ENCODE measurements around the gene PPP1R14C. TPM values are rescaled to one million over a fixed set of nuclear protein-coding genes. Genes with fewer than 3 reads are reported as not detected.

PPP1R14C gene
- total and polyA plus RNA-seq, 8 donors = 11.7 to 33.6 (median 18.6) TPM

DNA sequence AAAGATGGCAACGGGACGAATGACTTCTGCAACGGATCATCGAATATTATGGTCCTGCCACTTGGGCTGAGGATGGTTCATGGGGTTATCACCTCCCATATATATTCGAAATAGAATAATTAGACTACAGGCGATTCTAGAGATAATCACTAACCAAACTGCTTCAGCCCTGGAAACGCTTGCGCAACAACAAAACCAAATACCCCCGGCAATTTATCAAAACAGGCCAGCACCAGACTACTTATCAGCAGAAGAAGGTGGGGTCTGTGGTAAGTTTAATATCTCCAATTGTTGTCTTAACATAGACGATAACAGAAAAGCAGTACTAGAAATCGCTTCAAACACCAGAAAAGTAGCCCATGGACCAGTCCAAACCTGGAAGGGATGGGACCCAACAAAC, 42.9 kb upstream of the PPP1R14C start:
- Histone ChIP-seq H3K36me3 (no peaks in the 10 kb centered on the region), H3K9me3 (no peaks in the 10 kb centered on the region), H3K4me1 (no peaks in the 10 kb centered on the region), H3K27me3 (no peaks in the 10 kb centered on the region), H3K4me3 (no peak overlapping the region), H3K27ac (no peak overlapping the region)
- intact Hi-C loops (cut with DNase I) = no loop called here
- DNase-seq (no peak), ATAC-seq (no peak)
- TF ChIP-seq, protein P1, sequence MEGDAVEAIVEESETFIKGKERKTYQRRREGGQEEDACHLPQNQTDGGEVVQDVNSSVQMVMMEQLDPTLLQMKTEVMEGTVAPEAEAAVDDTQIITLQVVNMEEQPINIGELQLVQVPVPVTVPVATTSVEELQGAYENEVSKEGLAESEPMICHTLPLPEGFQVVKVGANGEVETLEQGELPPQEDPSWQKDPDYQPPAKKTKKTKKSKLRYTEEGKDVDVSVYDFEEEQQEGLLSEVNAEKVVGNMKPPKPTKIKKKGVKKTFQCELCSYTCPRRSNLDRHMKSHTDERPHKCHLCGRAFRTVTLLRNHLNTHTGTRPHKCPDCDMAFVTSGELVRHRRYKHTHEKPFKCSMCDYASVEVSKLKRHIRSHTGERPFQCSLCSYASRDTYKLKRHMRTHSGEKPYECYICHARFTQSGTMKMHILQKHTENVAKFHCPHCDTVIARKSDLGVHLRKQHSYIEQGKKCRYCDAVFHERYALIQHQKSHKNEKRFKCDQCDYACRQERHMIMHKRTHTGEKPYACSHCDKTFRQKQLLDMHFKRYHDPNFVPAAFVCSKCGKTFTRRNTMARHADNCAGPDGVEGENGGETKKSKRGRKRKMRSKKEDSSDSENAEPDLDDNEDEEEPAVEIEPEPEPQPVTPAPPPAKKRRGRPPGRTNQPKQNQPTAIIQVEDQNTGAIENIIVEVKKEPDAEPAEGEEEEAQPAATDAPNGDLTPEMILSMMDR (IDR thresholded peaks at IDR 0.05) = no peak

GRCh38 chr6:150100745-150101144, 42.1 kb upstream of the PPP1R14C start:
- Histone ChIP-seq H3K4me3 (no peak overlapping the region), H3K36me3 (no peaks in the 10 kb centered on the region), H3K27me3 (no peaks in the 10 kb centered on the region), H3K9me3 (no peaks in the 10 kb centered on the region), H3K4me1 (no peaks in the 10 kb centered on the region), H3K27ac (no peak overlapping the region)
- intact Hi-C loops (cut with DNase I) = no loop called here
- ATAC-seq = no peak
- DNase-seq = no peak
- TF ChIP-seq, protein P1 (IDR thresholded peaks at IDR 0.05) = no peak

DNA sequence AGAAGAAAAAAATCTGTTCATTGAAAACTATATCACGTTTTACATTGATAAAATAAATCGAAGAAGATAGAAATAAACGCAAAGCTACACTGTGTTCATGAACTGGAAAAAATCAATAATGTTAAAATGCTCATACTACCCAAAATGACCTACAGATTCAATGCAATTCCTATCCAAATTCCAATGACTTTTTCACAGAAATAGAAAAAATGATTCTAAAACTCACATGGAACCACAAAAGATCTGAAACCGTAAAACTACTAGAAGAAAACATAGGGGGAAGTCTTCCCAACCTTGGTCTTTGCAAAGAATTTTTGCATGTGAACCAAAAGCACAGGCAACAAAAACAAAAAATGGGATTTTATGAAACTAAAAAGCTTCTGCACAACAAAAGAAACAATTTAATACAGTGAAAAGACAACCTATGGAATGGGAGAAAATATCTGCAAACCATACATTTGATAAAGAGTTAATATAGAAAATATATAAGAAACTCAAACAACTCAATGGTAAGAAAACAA, 40.0 kb upstream of the PPP1R14C start:
- TF ChIP-seq, protein P1 (IDR thresholded peaks at IDR 0.05) = no peak
- H3K36me3 ChIP-seq = no peaks in the 10 kb centered on the region
- H3K27ac ChIP-seq = no peak overlapping the region
- no peak overlapping the region for H3K4me3 ChIP-seq
- ATAC-seq (no peak), DNase-seq (no peak)
- H3K9me3 ChIP-seq = no peaks in the 10 kb centered on the region
- H3K4me1 ChIP-seq = no peaks in the 10 kb centered on the region
- intact Hi-C loops (cut with DNase I) = no loop called here
- no peaks in the 10 kb centered on the region for H3K27me3 ChIP-seq

DNA sequence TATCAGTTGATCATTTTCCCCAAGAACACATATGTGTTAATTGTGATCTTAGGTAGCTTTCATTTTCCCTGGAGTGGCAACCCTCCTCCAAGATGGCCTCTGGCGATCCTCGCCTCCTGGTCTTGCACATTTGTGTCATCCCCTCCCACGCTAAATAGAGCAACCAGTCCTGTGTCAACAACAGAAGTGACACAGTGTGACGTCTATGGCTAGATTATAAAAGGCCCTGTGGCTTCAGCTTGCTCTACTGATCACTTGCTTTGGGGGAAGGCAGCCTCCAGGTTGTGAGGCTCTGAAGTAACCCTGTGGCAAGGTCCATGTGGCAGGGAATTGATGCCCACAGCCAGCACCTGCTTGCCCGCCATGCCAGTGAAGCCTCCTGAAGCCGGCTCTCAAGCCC, 30.6 kb upstream of the PPP1R14C start:
- TF ChIP-seq, protein P1 (IDR thresholded peaks at IDR 0.05) = no peak
- intact Hi-C loops (cut with DNase I) = no loop called here
- H3K4me1 ChIP-seq = no peaks in the 10 kb centered on the region
- no peaks in the 10 kb centered on the region for H3K36me3 ChIP-seq
- no peak for ATAC-seq
- no peak overlapping the region for H3K4me3 ChIP-seq
- no peak for DNase-seq
- no peak overlapping the region for H3K27ac ChIP-seq
- H3K9me3 ChIP-seq = no peaks in the 10 kb centered on the region
- H3K27me3 ChIP-seq = no peaks in the 10 kb centered on the region

- TF ChIP-seq, protein P1 (IDR thresholded peaks at IDR 0.05) = no peak
- Histone ChIP-seq H3K27me3 (no peaks in the 10 kb centered on the region), H3K4me1 (peaks cover 7 to 13% of the 10 kb centered on the region in 2 donors), H3K9me3 (no peaks in the 10 kb centered on the region), H3K36me3 (no peaks in the 10 kb centered on the region), H3K27ac (no peak overlapping the region), H3K4me3 (no peak overlapping the region)
- no peak for ATAC-seq
- intact Hi-C loops (cut with DNase I) = no loop called here
- DNase-seq = peak in 2 of 4 donors; percentile 24 to 77
Observed at GRCh38 chr6:150115769-150116168, 27.1 kb upstream of the PPP1R14C start.
